H1 (cell line): ENCODE data around the gene TEF. TPM values are rescaled to one million over a fixed set of nuclear protein-coding genes. Genes with fewer than 3 reads are reported as not detected.

Source experiments
- CTCF ChIA-PET: fragments of 300-600 bp; sonication (Branson Sonifier 250); formaldehyde crosslinking; loops from one replicate; lab custom pipeline; 2021; ENCODE audit not compliant: partially characterized antibody; lab: Charles Lee
- POLR2A ChIA-PET: fragments of 300-600 bp; sonication (Branson Sonifier 250); formaldehyde crosslinking; loops from one replicate; lab custom pipeline; 2021; ENCODE audit warnings: inconsistent platforms; ENCODE audit not compliant: partially characterized antibody; lab: Charles Lee
- DNase-seq, 2 experiments: peaks; one replicate each; pipeline versions ENCODE4 v3.0.0 to v3.0.0-alpha.2; 2010 to 2022; ENCODE audit warnings: low spot score in 2 of 2, low read depth in 1 of 2, mixed read lengths in 1 of 2
- FAIRE-seq: peaks from 2 replicates; lab custom pipeline; 2011; peaks lifted over from hg19 to GRCh38; lab: Jason Lieb, UNC
- H2AFZ ChIP-seq: 2 replicates; pipeline ENCODE4 v1.8.1; 2012; ENCODE audit warnings: low read length, inconsistent platforms
- H2AK5ac ChIP-seq: 2 replicates; pipeline ENCODE4 v1.6.1; 2013; ENCODE audit warnings: low read depth, low read length
- H2BK120ac ChIP-seq: replicated peaks from 2 replicates; pipeline ENCODE3; 2013; ENCODE audit warnings: low read depth, low read length, inconsistent platforms
- H2BK12ac ChIP-seq: 2 replicates; pipeline ENCODE4 v1.6.1; 2013; ENCODE audit warnings: low read depth, low read length
- H2BK15ac ChIP-seq: 2 replicates; pipeline ENCODE4 v1.6.1; 2013; ENCODE audit warnings: low read length
- H2BK20ac ChIP-seq: 2 replicates; pipeline ENCODE4 v1.6.1; 2013; ENCODE audit warnings: low read length
- H2BK5ac ChIP-seq: 2 replicates; pipeline ENCODE4 v1.6.1; 2013; ENCODE audit warnings: low read depth, low read length
- H3K14ac ChIP-seq: 2 replicates; pipeline ENCODE4 v1.6.1; 2013; ENCODE audit warnings: inconsistent platforms; ENCODE audit not compliant: insufficient read length
- H3K18ac ChIP-seq: 2 replicates; pipeline ENCODE4 v1.6.1; 2013; ENCODE audit warnings: low read length; ENCODE audit errors: extremely low read depth
- H3K23ac ChIP-seq: 2 replicates; pipeline ENCODE4 v1.6.1; 2013; ENCODE audit warnings: inconsistent platforms; ENCODE audit not compliant: insufficient read length
- H3K23me2 ChIP-seq: 2 replicates; pipeline ENCODE4 v1.6.1; 2013; ENCODE audit warnings: low read depth, low read length
- H3K27ac ChIP-seq: 2 replicates; pipeline ENCODE4 v1.6.1; 2011; ENCODE audit warnings: low read depth, low read length, inconsistent platforms
- H3K27me3 ChIP-seq, 4 experiments: replicated peaks in 1 of 4; 1 replicate in 1 of 4; 2 replicates in 3 of 4; pipeline versions ENCODE4 v1.6.1 to v1.8.1; 2011 to 2013; ENCODE audit warnings: low read length in 3 of 4, mild to moderate bottlenecking in 3 of 4, inconsistent platforms in 2 of 4, mixed read lengths in 2 of 4, moderate library complexity in 1 of 4; ENCODE audit not compliant: control insufficient read depth in 3 of 4, insufficient read depth in 3 of 4; ENCODE audit errors: extremely low read depth in 1 of 4
- H3K36me3 ChIP-seq, 4 experiments: 2 replicates each; pipeline versions ENCODE4 v1.6.1 to v1.8.1; 2011 to 2013; ENCODE audit warnings: mild to moderate bottlenecking in 4 of 4, low read length in 3 of 4, moderate library complexity in 2 of 4, control low read depth in 1 of 4, inconsistent platforms in 1 of 4; ENCODE audit not compliant: insufficient read depth in 4 of 4, control insufficient read depth in 2 of 4
- H3K4ac ChIP-seq: replicated peaks from 2 replicates; pipeline ENCODE3; 2013; ENCODE audit warnings: low read length, low read depth, mixed read lengths, inconsistent platforms; ENCODE audit not compliant: insufficient read length
- H3K4me1 ChIP-seq, 4 experiments: replicated peaks in 1 of 4; 1 replicate in 1 of 4; 2 replicates in 3 of 4; pipeline versions ENCODE4 v1.6.1 to v1.8.1; 2011 to 2013; ENCODE audit warnings: low read length in 3 of 4, inconsistent platforms in 2 of 4, mixed read lengths in 1 of 4; ENCODE audit not compliant: insufficient read depth in 4 of 4, control insufficient read depth in 3 of 4
- H3K4me2 ChIP-seq, 2 experiments: 2 replicates each; pipeline versions ENCODE4 v1.6.1 to v1.8.1; 2011 to 2013; ENCODE audit warnings: low read depth in 2 of 2, low read length in 2 of 2, control low read depth in 1 of 2, inconsistent platforms in 1 of 2, mild to moderate bottlenecking in 1 of 2; ENCODE audit not compliant: insufficient read depth in 1 of 2
- H3K4me3 ChIP-seq, 4 experiments: fragments of 200-600, 300-600 bp in 1 of 4; sonication (generic), shearing (Covaris generic), sonication (Bioruptor Twin) in 1 of 4; 2 replicates each; pipeline versions ENCODE4 v1.5.1 to v1.8.1; 2011 to 2016; ENCODE audit warnings: low read length in 4 of 4, low read depth in 3 of 4, control low read depth in 2 of 4, inconsistent platforms in 2 of 4, mild to moderate bottlenecking in 2 of 4, mixed read lengths in 1 of 4, moderate library complexity in 1 of 4; ENCODE audit not compliant: insufficient read depth in 2 of 4; ENCODE audit errors: extremely low read depth in 1 of 4
- H3K56ac ChIP-seq: replicated peaks from 2 replicates; pipeline ENCODE3; 2013; ENCODE audit warnings: low read depth, mild to moderate bottlenecking, mixed read lengths, low read length, inconsistent platforms; ENCODE audit not compliant: insufficient read length
- H3K79me1 ChIP-seq: 2 replicates; pipeline ENCODE4 v1.6.1; 2013; ENCODE audit warnings: low read depth, low read length, control low read depth
- H3K79me2 ChIP-seq, 2 experiments: 2 replicates each; pipeline versions ENCODE4 v1.6.1 to v1.8.1; 2012 to 2013; ENCODE audit warnings: low read length in 2 of 2, mild to moderate bottlenecking in 2 of 2, inconsistent platforms in 1 of 2; ENCODE audit not compliant: insufficient read depth in 2 of 2, control insufficient read depth in 1 of 2
- H3K9ac ChIP-seq, 4 experiments: replicated peaks in 1 of 4; 1 replicate in 1 of 4; 2 replicates in 3 of 4; pipeline versions ENCODE4 v1.6.1 to v1.8.1; 2011 to 2013; ENCODE audit warnings: low read depth in 3 of 4, low read length in 3 of 4, control low read depth in 2 of 4, mild to moderate bottlenecking in 2 of 4, moderate library complexity in 2 of 4, inconsistent platforms in 1 of 4; ENCODE audit errors: extremely low read depth in 1 of 4
- H3K9me3 ChIP-seq, 2 experiments: 2 replicates each; pipeline versions ENCODE4 v1.6.1 to v1.8.1; 2012 to 2013; ENCODE audit warnings: mild to moderate bottlenecking in 2 of 2, moderate library complexity in 2 of 2, control low read depth in 1 of 2, inconsistent platforms in 1 of 2, low read depth in 1 of 2, low read length in 1 of 2, mixed read lengths in 1 of 2; ENCODE audit not compliant: insufficient read depth in 2 of 2
- H4K20me1 ChIP-seq, 2 experiments: replicated peaks in 1 of 2; 2 replicates each; pipeline versions ENCODE3 to v1.8.1; 2011 to 2013; ENCODE audit warnings: inconsistent platforms in 2 of 2, low read length in 2 of 2, mild to moderate bottlenecking in 1 of 2; ENCODE audit not compliant: insufficient read depth in 2 of 2, control insufficient read depth in 1 of 2
- H4K5ac ChIP-seq: 2 replicates; pipeline ENCODE4 v1.6.1; 2013; ENCODE audit warnings: low read length, low read depth, mixed read lengths, inconsistent platforms; ENCODE audit not compliant: insufficient read length
- H4K8ac ChIP-seq: 2 replicates; pipeline ENCODE4 v1.8.0; 2013; ENCODE audit warnings: mild to moderate bottlenecking, moderate library complexity, low read length, inconsistent platforms; ENCODE audit not compliant: insufficient read depth; ENCODE audit errors: extremely low read depth
- H4K91ac ChIP-seq: replicated peaks from 2 replicates; pipeline ENCODE3; 2013; ENCODE audit warnings: low read length, mixed read lengths, inconsistent platforms; ENCODE audit not compliant: insufficient read length
- ATF3 ChIP-seq: IDR thresholded peaks from 2 replicates; pipeline ENCODE4 v1.6.1; 2011; ENCODE audit warnings: low read depth, mild to moderate bottlenecking, low read length; ENCODE audit not compliant: insufficient read depth
- HDAC6 ChIP-seq: IDR thresholded peaks from one replicate; pipeline ENCODE4 v1.7.1; 2012; ENCODE audit warnings: low read depth, mild to moderate bottlenecking, inconsistent platforms, low read length, moderate library complexity
- WGBS, 2 experiments: shearing (Covaris generic) in 1 of 2; methylation state at CpG; one replicate each; pipeline versions ENCODE4 v1.1.6 to v1.1.7; 2013 to 2015; ENCODE audit warnings: low lambda C conversion rate in 2 of 2, mixed read lengths in 2 of 2, inconsistent platforms in 1 of 2, low coverage in 1 of 2, missing lambda C conversion rate in 1 of 2; ENCODE audit not compliant: insufficient replicate concordance in 2 of 2, insufficient coverage in 1 of 2, insufficient read length in 1 of 2; ENCODE audit errors: extremely low coverage in 1 of 2, missing lambda C conversion rate in 1 of 2; 5-methylcytosine and 5-hydroxymethylcytosine counted together
- polyA plus RNA-seq, 7 experiments: library from polyadenylated mRNA; depleted of rRNA in 3 of 7; stranded (reverse) in 5 of 7; unstranded in 2 of 7; fragments of >200 nt in 5 of 7; fragments of 200-250 nt in 2 of 7; gene quantifications; 1 replicate in 5 of 7; 2 replicates in 1 of 7; 4 replicates in 1 of 7; pipeline versions ENCODE4 v1.2.1 to v1.2.3, GENCODE V29; 2011 to 2013; ENCODE audit warnings: missing spikeins in 2 of 7, mixed read lengths in 2 of 7
- total RNA-seq: library from RNA; stranded (reverse); fragmentation: NEBNext Ultra II Directional; extraction: Animal tissue kit (Norgen Biotek cat#: 25700); gene quantifications from 2 replicates; pipeline ENCODE4 v1.2.1, GENCODE V29; 2021

Gene TEF
- total and polyA plus RNA-seq, 2 of the 8 experiments (the other 6 are each of a cell fraction or from before 2014, with no cell fraction given) = 7.4 to 9.0 TPM

GRCh38 chr22:41356430-41357028 lies 25.2 kb upstream of the TEF start:
- no peak overlapping the region for H3K14ac ChIP-seq
- no peak overlapping the region for H3K4me3 ChIP-seq
- H3K23ac ChIP-seq = no peak overlapping the region
- H2BK120ac ChIP-seq = no peak overlapping the region
- no peak overlapping the region; the same call in 1 of the 2 replicates for H2BK5ac ChIP-seq
- H4K5ac ChIP-seq = no peak overlapping the region
- H2BK20ac ChIP-seq = no peak overlapping the region
- H4K20me1 ChIP-seq = peaks cover 0 to 8% of the 10 kb centered on the region in 2 experiments
- CTCF ChIA-PET = no interaction called here
- POLR2A ChIA-PET = interaction anchor here (0.9 to 1.4 kb wide), 3 partner anchors 11 to 13 kb away, joined by 3 to 4 read pairs (median 3); no protein-coding TSS in a partner anchor
- H2AFZ ChIP-seq = no peak overlapping the region
- H2BK12ac ChIP-seq = no peak overlapping the region
- no peaks in the 10 kb centered on the region for H3K79me2 ChIP-seq
- H3K36me3 ChIP-seq = peaks cover 3 to 39% (median 17%) of the 10 kb centered on the region in 4 experiments; a peak in 7 of 8 replicates
- no peaks in the 10 kb centered on the region for H3K23me2 ChIP-seq
- H3K9ac ChIP-seq = no peak overlapping the region
- FAIRE-seq = no peak
- H3K4me1 ChIP-seq = peaks cover 0 to 14% (median 9%) of the 10 kb centered on the region in 4 experiments; a peak in 6 of 7 replicates
- no peak overlapping the region for H3K4ac ChIP-seq
- no peaks in the 10 kb centered on the region for H3K27me3 ChIP-seq
- H4K8ac ChIP-seq = no peak overlapping the region; the same call in 1 of the 2 replicates
- no peaks in the 10 kb centered on the region for H3K79me1 ChIP-seq
- no peak overlapping the region for H3K56ac ChIP-seq
- no peaks in the 10 kb centered on the region for H3K9me3 ChIP-seq
- 95% methylated on average over 10 of the region's 25 CpGs; no CpG with 5 or more reads in 1 of the 2 experiments for WGBS, 2 experiments
- no peak overlapping the region for H3K27ac ChIP-seq
- no peak overlapping the region for H4K91ac ChIP-seq
- H3K4me2 ChIP-seq = no peak overlapping the region
- no peak overlapping the region for H3K18ac ChIP-seq
- H2AK5ac ChIP-seq = no peak overlapping the region
- no peak overlapping the region for H2BK15ac ChIP-seq
- DNase-seq = no peak
- TF ChIP-seq ATF3 = no peak
- no peak for TF ChIP-seq HDAC6
